BLaER1 treated with 17β-estradiol and CSF1 and Interleukin-3, amounts not matched to agents 10 nM and 100 nM (cell line): ENCODE results near the gene GPC3.
"Not testable (repeated sequence)": the region's sequence is repeated elsewhere in the genome, so short reads cannot be mapped to it uniquely, and the experiment has no call there.

Source experiments
- H3K27ac ChIP-seq, 11 experiments: shearing (Covaris generic); formaldehyde crosslinking; 2 replicates each; pipeline ENCODE4 v1.8.1; 2022
- H3K27me3 ChIP-seq, 11 experiments: shearing (Covaris generic); formaldehyde crosslinking; 2 replicates each; pipeline ENCODE4 v1.8.1; 2022
- H3K36me3 ChIP-seq, 11 experiments: shearing (Covaris generic); formaldehyde crosslinking; 2 replicates each; pipeline ENCODE4 v1.8.1; 2022
- H3K4me1 ChIP-seq, 10 experiments: shearing (Covaris generic); formaldehyde crosslinking; 2 replicates each; pipeline ENCODE4 v1.8.1; 2022
- H3K4me2 ChIP-seq, 11 experiments: shearing (Covaris generic); formaldehyde crosslinking; 2 replicates each; pipeline ENCODE4 v1.8.1; 2022
- H3K4me3 ChIP-seq, 10 experiments: shearing (Covaris generic); formaldehyde crosslinking; 2 replicates each; pipeline ENCODE4 v1.8.1; 2022
- H3K9ac ChIP-seq, 11 experiments: shearing (Covaris generic); formaldehyde crosslinking; 2 replicates each; pipeline ENCODE4 v1.8.1; 2022
- H3K9me3 ChIP-seq, 11 experiments: shearing (Covaris generic); formaldehyde crosslinking; replicated peaks in 1 of 11; 2 replicates each; pipeline ENCODE4 v1.8.1; 2022
- H4K20me1 ChIP-seq, 11 experiments: shearing (Covaris generic); formaldehyde crosslinking; 2 replicates each; pipeline ENCODE4 v1.8.1; 2022
- Cebpa-rat ChIP-seq, 11 experiments: shearing (Covaris generic); IDR thresholded peaks; 2 replicates each; pipeline ENCODE4 v1.8.1; 2022

Gene GPC3

GRCh38 chrX:133909888-133910287 is 75.5 kb downstream of the GPC3 start:
- Histone ChIP-seq H3K4me1 (no peaks in the 10 kb centered on the region), H4K20me1 (peaks cover 0 to 6% (median 0%) of the 10 kb centered on the region in 11 experiments; a peak in 1 of 22 replicates), H3K4me3 (no peak overlapping the region), H3K4me2 (no peak overlapping the region), H3K9me3 (peaks cover 0 to 4% (median under 1%) of the 10 kb centered on the region in 11 experiments; a peak in 5 of 22 replicates), H3K9ac (no peak overlapping the region), H3K27ac (no peak overlapping the region), H3K27me3 (peaks cover 87 to 97% (median 95%) of the 10 kb centered on the region in 11 experiments), H3K36me3 (no peaks in the 10 kb centered on the region)
- no peak for TF ChIP-seq Cebpa-rat (IDR thresholded peaks at IDR 0.05)

GRCh38 chrX:133908223-133908955 is 77.0 kb downstream of the GPC3 start:
- Histone ChIP-seq H3K36me3 (no peaks in the 10 kb centered on the region), H3K9ac (no peak overlapping the region), H3K4me3 (no peak overlapping the region), H3K4me2 (no peak overlapping the region), H3K27ac (no peak overlapping the region), H3K9me3 (no peaks in the 10 kb centered on the region), H3K27me3 (peaks cover 91 to 100% (median 99%) of the 10 kb centered on the region in 11 experiments), H3K4me1 (no peaks in the 10 kb centered on the region), H4K20me1 (peaks cover 0 to 6% (median 0%) of the 10 kb centered on the region in 11 experiments; a peak in 1 of 22 replicates)
- no peak for TF ChIP-seq Cebpa-rat (IDR thresholded peaks at IDR 0.05)

- H3K27ac ChIP-seq = no peak overlapping the region
- no peak for TF ChIP-seq Cebpa-rat (IDR thresholded peaks at IDR 0.05)
- peaks cover 0 to 6% (median 0%) of the 10 kb centered on the region in 11 experiments; a peak in 1 of 22 replicates for H4K20me1 ChIP-seq
- H3K9ac ChIP-seq = no peak overlapping the region
- H3K36me3 ChIP-seq = no peaks in the 10 kb centered on the region
- H3K4me1 ChIP-seq = no peaks in the 10 kb centered on the region
- H3K4me2 ChIP-seq = no peak overlapping the region
- no peaks in the 10 kb centered on the region for H3K9me3 ChIP-seq
- peaks cover 91 to 100% (median 98%) of the 10 kb centered on the region in 11 experiments for H3K27me3 ChIP-seq
- H3K4me3 ChIP-seq = no peak overlapping the region
Measured at GRCh38 chrX:133907606-133908005, 77.8 kb downstream of the GPC3 start.

GRCh38 chrX:133905305-133905704 is 80.1 kb downstream of the GPC3 start:
- H3K4me2 ChIP-seq = no peak overlapping the region
- no peak overlapping the region for H3K9ac ChIP-seq
- no peaks in the 10 kb centered on the region for H3K36me3 ChIP-seq
- TF ChIP-seq Cebpa-rat (IDR thresholded peaks at IDR 0.05) = no peak
- no peak overlapping the region for H3K27ac ChIP-seq
- no peak overlapping the region for H3K4me3 ChIP-seq
- H3K9me3 ChIP-seq = no peaks in the 10 kb centered on the region
- H4K20me1 ChIP-seq = no peaks in the 10 kb centered on the region; a peak in 1 of 22 replicates
- H3K4me1 ChIP-seq = no peaks in the 10 kb centered on the region
- H3K27me3 ChIP-seq = peaks cover 84 to 100% (median 94%) of the 10 kb centered on the region in 11 experiments

- Histone ChIP-seq H3K36me3 (no peaks in the 10 kb centered on the region), H3K4me2 (no peak overlapping the region), H3K9ac (no peak overlapping the region), H3K4me3 (no peak overlapping the region), H3K4me1 (no peaks in the 10 kb centered on the region), H3K9me3 (no peaks in the 10 kb centered on the region), H3K27me3 (peaks cover 74 to 95% (median 92%) of the 10 kb centered on the region in 11 experiments), H3K27ac (no peak overlapping the region), H4K20me1 (no peaks in the 10 kb centered on the region; a peak in 1 of 22 replicates)
- no peak for TF ChIP-seq Cebpa-rat (IDR thresholded peaks at IDR 0.05)
Measured at GRCh38 chrX:133897593-133898163, 87.7 kb downstream of the GPC3 start.

- Histone ChIP-seq H3K27me3 (peaks cover 46 to 70% (median 59%) of the 10 kb centered on the region in 11 experiments), H3K36me3 (no peaks in the 10 kb centered on the region), H3K4me1 (no peaks in the 10 kb centered on the region), H3K9me3 (peaks cover 0 to 10% (median 7%) of the 10 kb centered on the region in 11 experiments; a peak in 8 of 22 replicates), H3K9ac (no peak overlapping the region), H4K20me1 (no peaks in the 10 kb centered on the region), H3K4me2 (no peak overlapping the region), H3K27ac (no peak overlapping the region), H3K4me3 (no peak overlapping the region)
- no peak for TF ChIP-seq Cebpa-rat (IDR thresholded peaks at IDR 0.05)
Measured at GRCh38 chrX:133892337-133892736, 93.1 kb downstream of the GPC3 start.

- Histone ChIP-seq H3K4me3 (no peak overlapping the region), H3K9ac (no peak overlapping the region), H3K4me1 (no peaks in the 10 kb centered on the region), H3K27me3 (peaks cover 54 to 72% (median 63%) of the 10 kb centered on the region in 11 experiments), H3K9me3 (peaks cover 0 to 10% (median 7%) of the 10 kb centered on the region in 11 experiments; a peak in 8 of 22 replicates), H3K4me2 (no peak overlapping the region), H4K20me1 (no peaks in the 10 kb centered on the region; a peak in 1 of 22 replicates), H3K27ac (no peak overlapping the region), H3K36me3 (no peaks in the 10 kb centered on the region)
- TF ChIP-seq Cebpa-rat (IDR thresholded peaks at IDR 0.05) = no peak
Measured at GRCh38 chrX:133888984-133889383, 96.4 kb downstream of the GPC3 start.

GRCh38 chrX:133888084-133888483 is 97.3 kb downstream of the GPC3 start:
- H3K27me3 ChIP-seq = peaks cover 54 to 72% (median 64%) of the 10 kb centered on the region in 11 experiments
- H3K4me1 ChIP-seq, H4K20me1 ChIP-seq, H3K4me2 ChIP-seq, H3K27ac ChIP-seq, H3K4me3 ChIP-seq, H3K9ac ChIP-seq, H3K36me3 ChIP-seq: not testable (repeated sequence)
- H3K9me3 ChIP-seq = peaks cover 0 to 10% (median 7%) of the 10 kb centered on the region in 11 experiments; a peak in 8 of 22 replicates

- Histone ChIP-seq H4K20me1 (no peaks in the 10 kb centered on the region; a peak in 1 of 22 replicates), H3K27ac (no peak overlapping the region), H3K27me3 (peaks cover 74 to 90% (median 84%) of the 10 kb centered on the region in 11 experiments), H3K36me3 (no peaks in the 10 kb centered on the region), H3K9me3 (no peaks in the 10 kb centered on the region), H3K4me3 (no peak overlapping the region), H3K4me1 (no peaks in the 10 kb centered on the region), H3K9ac (no peak overlapping the region), H3K4me2 (no peak overlapping the region)
- no peak for TF ChIP-seq Cebpa-rat (IDR thresholded peaks at IDR 0.05)
Measured at GRCh38 chrX:133884430-133885394, 100.7 kb downstream of the GPC3 start.
